Thoracic aorta (tissue), 2 donors: ENCODE data around the gene VAMP3. TPM values are rescaled to one million over a fixed set of nuclear protein-coding genes. Genes with fewer than 3 reads are reported as not detected.
A peak's percentile ranks its signal among the peaks of the same experiment; 100 is the strongest.
"Not testable (repeated sequence)": the region's sequence is repeated elsewhere in the genome, so short reads cannot be mapped to it uniquely, and the experiment has no call there.

Source experiments
- ATAC-seq: fragments of 150-250 bp; one replicate; pipeline ENCODE4 v1.8.0; 2017; ENCODE audit warnings: low read depth; ENCODE audit not compliant: insufficient number of reproducible peaks, low FRiP score
- DNase-seq: peaks from one replicate; pipeline ENCODE4 v3.0.0-alpha.2; 2020; ENCODE audit warnings: low spot score
- H3K27ac ChIP-seq, 2 donors: fragments of 200-600 bp; sonication (generic); 1 replicate in 1 of 2; 2 replicates in 1 of 2; pipeline ENCODE4 v1.5.1; 2016; ENCODE audit warnings: mild to moderate bottlenecking in 2 of 2, moderate library complexity in 2 of 2
- H3K27me3 ChIP-seq: fragments of 200-600 bp; sonication (generic); replicated peaks from 2 replicates; pipeline ENCODE4 v1.6.0; 2016; ENCODE audit warnings: mild to moderate bottlenecking; ENCODE audit not compliant: insufficient read depth
- H3K36me3 ChIP-seq: fragments of 200-600 bp; sonication (generic); one replicate; pipeline ENCODE4 v1.5.1; 2016
- H3K4me1 ChIP-seq, 2 donors: fragments of 200-600 bp; sonication (generic); 1 replicate in 1 of 2; 2 replicates in 1 of 2; pipeline versions ENCODE4 v1.5.1 to v1.6.0; 2016; ENCODE audit warnings: low read depth in 2 of 2, mild to moderate bottlenecking in 1 of 2; ENCODE audit not compliant: control insufficient read depth in 1 of 2
- H3K4me3 ChIP-seq: fragments of 200-600 bp; sonication (generic); 2 replicates; pipeline ENCODE4 v1.5.1; 2016; ENCODE audit warnings: mild to moderate bottlenecking
- H3K9me3 ChIP-seq: fragments of 200-600 bp; sonication (generic); 2 replicates; pipeline ENCODE4 v1.5.1; 2016
- total RNA-seq, 2 donors: library from RNA; depleted of rRNA; stranded (reverse); fragments of >200 nt; gene quantifications; one replicate each; pipeline versions ENCODE4 v1.1.0 to v1.2.3, GENCODE V29; 2016
- TF ChIP-seq, protein P1 (sequence below): fragments of 200-600 bp; sonication (generic); IDR thresholded peaks from one replicate; pipeline ENCODE4 v1.5.1; 2019; ENCODE audit warnings: antibody characterized with exemption

The VAMP3 gene
- total RNA-seq, 2 donors from 2014 or later = 87.3 to 102 TPM

DNA sequence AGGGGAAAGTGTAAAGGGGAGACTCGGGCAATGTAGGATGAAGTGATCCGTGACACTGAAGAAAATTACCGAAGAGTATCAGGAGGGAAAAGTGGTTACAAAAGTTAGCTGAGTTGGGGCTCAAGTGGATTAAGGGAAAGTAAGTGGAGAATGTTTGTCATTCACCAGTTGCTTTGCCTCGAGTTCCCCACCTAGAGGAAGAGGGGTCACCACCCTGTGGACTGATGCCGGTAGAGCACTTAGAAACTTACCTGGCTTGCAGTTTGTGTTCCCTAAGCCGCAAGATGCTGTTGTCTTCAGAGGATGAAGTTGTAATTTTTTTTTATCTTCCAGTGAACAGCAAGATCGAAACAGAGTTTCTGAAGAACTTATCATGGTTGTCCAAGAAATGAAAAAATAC lies 14.0 kb downstream of the VAMP3 start:
- ATAC-seq (no peak), DNase-seq (no peak)
- Histone ChIP-seq H3K4me3 (peak overlapping the region; percentile 82), H3K36me3 (peaks cover 10% of the 10 kb centered on the region), H3K27me3 (no peaks in the 10 kb centered on the region), H3K9me3 (no peaks in the 10 kb centered on the region), H3K27ac (peak overlapping the region; percentile 74 to 80), H3K4me1 (peaks cover 3 to 45% of the 10 kb centered on the region in 2 donors)
- TF ChIP-seq, protein P1, sequence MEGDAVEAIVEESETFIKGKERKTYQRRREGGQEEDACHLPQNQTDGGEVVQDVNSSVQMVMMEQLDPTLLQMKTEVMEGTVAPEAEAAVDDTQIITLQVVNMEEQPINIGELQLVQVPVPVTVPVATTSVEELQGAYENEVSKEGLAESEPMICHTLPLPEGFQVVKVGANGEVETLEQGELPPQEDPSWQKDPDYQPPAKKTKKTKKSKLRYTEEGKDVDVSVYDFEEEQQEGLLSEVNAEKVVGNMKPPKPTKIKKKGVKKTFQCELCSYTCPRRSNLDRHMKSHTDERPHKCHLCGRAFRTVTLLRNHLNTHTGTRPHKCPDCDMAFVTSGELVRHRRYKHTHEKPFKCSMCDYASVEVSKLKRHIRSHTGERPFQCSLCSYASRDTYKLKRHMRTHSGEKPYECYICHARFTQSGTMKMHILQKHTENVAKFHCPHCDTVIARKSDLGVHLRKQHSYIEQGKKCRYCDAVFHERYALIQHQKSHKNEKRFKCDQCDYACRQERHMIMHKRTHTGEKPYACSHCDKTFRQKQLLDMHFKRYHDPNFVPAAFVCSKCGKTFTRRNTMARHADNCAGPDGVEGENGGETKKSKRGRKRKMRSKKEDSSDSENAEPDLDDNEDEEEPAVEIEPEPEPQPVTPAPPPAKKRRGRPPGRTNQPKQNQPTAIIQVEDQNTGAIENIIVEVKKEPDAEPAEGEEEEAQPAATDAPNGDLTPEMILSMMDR = no peak

DNA sequence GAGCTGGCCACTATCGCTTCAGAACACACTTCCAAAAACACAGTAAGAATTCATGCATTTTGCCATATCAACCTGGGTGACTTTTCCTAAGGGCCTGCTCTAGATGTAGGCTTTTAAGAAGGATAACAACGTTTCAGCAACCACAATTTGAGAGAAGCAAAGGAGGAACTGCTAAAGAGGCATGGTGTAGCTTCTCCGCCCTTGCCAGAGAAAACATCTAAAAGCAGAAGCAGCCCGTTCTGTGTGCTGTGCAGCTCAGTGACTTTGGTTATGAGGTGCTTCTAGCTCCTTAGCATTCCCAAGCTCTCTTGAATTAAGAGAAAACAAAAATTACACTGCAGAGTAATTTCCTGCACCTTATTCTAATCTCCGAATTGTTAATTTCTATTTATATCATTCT lies 15.7 kb downstream of the VAMP3 start:
- no peaks in the 10 kb centered on the region for H3K9me3 ChIP-seq
- H3K4me1 ChIP-seq = peaks cover 3 to 45% of the 10 kb centered on the region in 2 donors
- TF ChIP-seq, protein P1 = no peak
- H3K27me3 ChIP-seq = no peaks in the 10 kb centered on the region
- H3K27ac ChIP-seq = no peak overlapping the region
- ATAC-seq (no peak), DNase-seq (no peak)
- peaks cover 17% of the 10 kb centered on the region for H3K36me3 ChIP-seq
- H3K4me3 ChIP-seq = no peak overlapping the region

DNA sequence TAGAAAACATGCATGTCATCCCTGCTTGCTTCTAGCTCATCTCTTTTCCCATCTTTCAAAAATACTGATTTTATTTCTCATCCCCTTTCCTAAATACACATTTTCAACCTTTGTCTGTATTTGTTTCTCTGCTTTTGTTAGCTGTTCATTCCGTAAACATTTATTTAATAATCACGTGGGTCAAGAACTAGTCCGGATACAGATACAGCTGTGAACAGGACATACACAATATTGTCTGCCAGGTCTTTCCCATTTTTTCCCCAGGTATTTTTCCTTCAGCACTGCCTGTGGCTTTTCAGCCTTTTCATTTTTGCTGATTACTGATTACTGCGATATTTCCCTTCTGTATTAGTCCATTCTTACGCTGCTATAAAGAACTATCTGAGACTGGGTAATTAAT lies 18.7 kb downstream of the VAMP3 start:
- Histone ChIP-seq H3K4me1 (peaks cover 3 to 32% of the 10 kb centered on the region in 2 donors), H3K9me3 (no peaks in the 10 kb centered on the region), H3K4me3 (no peak overlapping the region), H3K27me3 (no peaks in the 10 kb centered on the region), H3K27ac (no peak overlapping the region), H3K36me3 (peaks cover 30% of the 10 kb centered on the region)
- no peak for ATAC-seq
- no peak for DNase-seq
- TF ChIP-seq, protein P1 = no peak

DNA sequence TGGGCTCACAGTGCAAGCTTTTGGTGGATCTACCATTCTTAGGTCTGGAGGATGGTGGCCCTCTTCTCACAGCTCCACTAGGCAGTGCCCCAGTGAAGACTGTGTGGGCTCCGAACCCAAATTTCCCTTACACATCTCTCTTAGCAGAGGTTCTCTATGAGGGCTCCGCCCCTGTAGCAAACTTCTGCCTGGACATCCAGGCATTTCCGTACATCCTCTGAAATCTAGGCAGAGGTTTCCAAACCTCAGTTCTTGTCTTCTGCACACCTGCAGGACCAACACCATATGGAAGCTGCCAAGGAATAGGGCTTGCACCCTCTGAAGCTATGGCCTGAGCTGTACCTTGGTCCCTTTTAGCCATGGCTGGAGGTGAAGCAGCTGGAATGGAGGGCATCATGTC lies 19.9 kb downstream of the VAMP3 start:
- H3K4me3 ChIP-seq, DNase-seq, H3K9me3 ChIP-seq, H3K27me3 ChIP-seq, H3K27ac ChIP-seq, ATAC-seq: not testable (repeated sequence)
- H3K36me3 ChIP-seq = peaks cover 39% of the 10 kb centered on the region
- H3K4me1 ChIP-seq = peaks cover 3 to 20% of the 10 kb centered on the region in 2 donors

DNA sequence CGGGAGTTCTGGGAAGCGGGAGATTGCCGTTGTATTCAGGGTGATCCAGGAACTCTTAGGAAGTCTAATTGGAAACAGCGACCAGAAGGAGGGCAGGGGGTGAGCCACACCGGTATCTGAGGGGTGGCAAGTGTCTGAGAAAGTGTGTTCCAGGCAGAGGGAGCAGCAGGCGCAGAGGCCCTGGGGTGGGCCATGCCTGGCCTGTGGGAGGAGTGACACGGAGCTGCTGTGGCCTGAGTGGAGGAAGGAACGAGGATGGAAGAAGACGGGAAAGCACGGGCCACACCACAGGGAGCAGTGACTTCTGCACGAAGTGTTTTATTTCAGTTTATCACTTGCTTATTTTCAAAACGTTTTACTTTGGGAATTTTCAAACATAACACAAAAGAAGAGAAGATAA lies 24.3 kb downstream of the VAMP3 start:
- no peaks in the 10 kb centered on the region for H3K9me3 ChIP-seq
- TF ChIP-seq, protein P1 = no peak
- no peaks in the 10 kb centered on the region for H3K27me3 ChIP-seq
- H3K27ac ChIP-seq = no peak overlapping the region
- H3K36me3 ChIP-seq = peaks cover 40% of the 10 kb centered on the region
- ATAC-seq = no peak
- no peaks in the 10 kb centered on the region for H3K4me1 ChIP-seq
- H3K4me3 ChIP-seq = no peak overlapping the region
- no peak for DNase-seq

DNA sequence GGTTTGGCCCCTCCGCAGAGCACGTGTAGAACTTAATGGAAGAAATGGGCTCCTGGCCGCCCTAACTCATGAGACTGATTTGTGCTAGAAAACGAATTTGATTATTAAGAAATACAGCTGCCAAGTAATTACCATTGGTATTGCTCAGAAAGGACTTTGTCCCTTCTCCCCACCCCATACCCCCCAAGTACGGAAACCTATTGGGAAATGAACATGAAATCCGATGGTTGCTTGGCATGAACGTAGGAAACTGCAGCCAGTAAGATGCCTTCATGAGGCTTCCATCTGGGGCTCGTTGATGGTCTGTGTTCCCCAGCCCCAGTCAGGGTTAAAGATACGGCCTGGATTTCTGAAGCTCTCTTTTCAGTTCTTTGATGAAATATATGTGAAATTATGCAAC lies 34.4 kb downstream of the VAMP3 start:
- no peaks in the 10 kb centered on the region for H3K9me3 ChIP-seq
- H3K27me3 ChIP-seq = no peaks in the 10 kb centered on the region
- TF ChIP-seq, protein P1 = no peak
- H3K36me3 ChIP-seq = peaks cover 41% of the 10 kb centered on the region
- no peak for ATAC-seq
- DNase-seq = no peak
- no peak overlapping the region for H3K4me3 ChIP-seq
- no peaks in the 10 kb centered on the region for H3K4me1 ChIP-seq
- no peak overlapping the region for H3K27ac ChIP-seq
